ENCODE measurements around the gene AP1M1. TPM values are rescaled to one million over a fixed set of nuclear protein-coding genes. Genes with fewer than 3 reads are reported as not detected.

AP1M1 gene
- total RNA-seq, 6 experiments from 2014 or later, result 44.5 to 102 (median 62.5) TPM

- Histone ChIP-seq H3K36me3 (peaks cover 5 to 51% (median 24%) of the 10 kb centered on the region in 4 donors), H3K27me3 (no peaks in the 10 kb centered on the region), H3K4me3 (no peak overlapping the region), H3K9me3 (no peaks in the 10 kb centered on the region), H3K4me1 (peaks cover 3 to 48% (median 22%) of the 10 kb centered on the region in 4 donors), H3K27ac (no peak overlapping the region)
- DNase-seq (peak in 1 of 3 donors; percentile 42), ATAC-seq (no peak)
- intact Hi-C loops (cut with DNase I), result no loop called here
- TF ChIP-seq POLR2A (IDR thresholded peaks at IDR 0.05) (no peak), CTCF (IDR thresholded peaks at IDR 0.05) (no peak)
- no CpG with 5 or more reads among the region's 10 CpGs for WGBS (ENCODE audit: insufficient coverage, low coverage, low lambda C conversion rate, missing lambda C conversion rate)
These were observed 9.4 kb downstream of the AP1M1 start for GRCh38 chr19:16207063-16207462.

GRCh38 chr19:16207490-16208025 lies 9.8 kb downstream of the AP1M1 start:
- H3K36me3 ChIP-seq, result peaks cover 5 to 51% (median 24%) of the 10 kb centered on the region in 4 donors
- H3K27me3 ChIP-seq, result no peaks in the 10 kb centered on the region
- H3K4me3 ChIP-seq, result no peak overlapping the region
- no peaks in the 10 kb centered on the region for H3K9me3 ChIP-seq
- ATAC-seq (no peak), DNase-seq (peak in 1 of 3 donors; percentile 38)
- H3K4me1 ChIP-seq, result peaks cover 3 to 43% (median 20%) of the 10 kb centered on the region in 4 donors
- intact Hi-C loops (cut with DNase I), result no loop called here
- WGBS (ENCODE audit: insufficient coverage, low coverage, low lambda C conversion rate, missing lambda C conversion rate), result 83% methylated on average over 1 of the region's 12 CpGs
- H3K27ac ChIP-seq, result no peak overlapping the region
- TF ChIP-seq POLR2A (IDR thresholded peaks at IDR 0.05) (no peak), CTCF (IDR thresholded peaks at IDR 0.05) (no peak)

- Histone ChIP-seq H3K27me3 (no peaks in the 10 kb centered on the region), H3K4me3 (no peak overlapping the region), H3K27ac (no peak overlapping the region), H3K36me3 (peaks cover 5 to 50% (median 24%) of the 10 kb centered on the region in 4 donors), H3K9me3 (no peaks in the 10 kb centered on the region), H3K4me1 (peaks cover 3 to 36% (median 18%) of the 10 kb centered on the region in 4 donors)
- 81% methylated on average over 4 of the region's 21 CpGs for WGBS (ENCODE audit: insufficient coverage, low coverage, low lambda C conversion rate, missing lambda C conversion rate)
- TF ChIP-seq POLR2A (IDR thresholded peaks at IDR 0.05) (no peak), CTCF (IDR thresholded peaks at IDR 0.05) (no peak)
- DNase-seq, result peak in 1 of 3 donors; percentile 31
- no peak for ATAC-seq
- intact Hi-C loops (cut with DNase I), result no loop called here
These were observed 10.5 kb downstream of the AP1M1 start for GRCh38 chr19:16208064-16208759.

GRCh38 chr19:16208847-16209665 lies 11.3 kb downstream of the AP1M1 start:
- no peaks in the 10 kb centered on the region for H3K27me3 ChIP-seq
- DNase-seq (peak in 1 of 3 donors; percentile 31), ATAC-seq (no peak)
- TF ChIP-seq CTCF (IDR thresholded peaks at IDR 0.05) (no peak), POLR2A (IDR thresholded peaks at IDR 0.05) (no peak)
- H3K36me3 ChIP-seq, result peaks cover 5 to 44% (median 20%) of the 10 kb centered on the region in 4 donors
- H3K4me3 ChIP-seq, result no peak overlapping the region
- intact Hi-C loops (cut with DNase I), result no loop called here
- WGBS (ENCODE audit: insufficient coverage, low coverage, low lambda C conversion rate, missing lambda C conversion rate), result 89% methylated on average over 15 of the region's 29 CpGs
- H3K9me3 ChIP-seq, result no peaks in the 10 kb centered on the region
- H3K4me1 ChIP-seq, result peaks cover 3 to 28% (median 14%) of the 10 kb centered on the region in 4 donors
- H3K27ac ChIP-seq, result no peak overlapping the region
